Heart left ventricle (tissue), 13 donors: Measurements from ENCODE around the gene CEP350.

Experiments
- POLR2A ChIP-seq, 2 donors: fragments of 450-650 bp; IDR thresholded peaks; one replicate each; pipeline ENCODE4 v1.6.1; 2017; ENCODE audit warnings: antibody characterized with exemption in 2 of 2, mild to moderate bottlenecking in 2 of 2, moderate library complexity in 2 of 2
- TF ChIP-seq, protein P1 (sequence below), 12 donors: fragments of 200-600 bp; sonication (generic) in 4 of 12; IDR thresholded peaks; one replicate each; pipeline versions ENCODE4 v1.5.0 to v1.8.0; 2018 to 2022; ENCODE audit warnings: antibody characterized with exemption in 12 of 12, mild to moderate bottlenecking in 5 of 12
- donor health status: ischemic (EF 13 %, LVEDD 7.1; RV severe dilation, severe dysfunction).
- donor health status: DM: no; HTN: yes; CAD: no.
- donor health status: DM: no; HTN: no; CAD: no.
- donor health status: ischemic (EF 25% LVEDD 6.9; RV normal size, moderate dysfunction).
- donor health status: ischemic (EF 25% LVEDD 5.7; RV mildly dilated, moderate dysfunction).
- donor health status: ischemic (EF 35%, LVEDD 5.7; RV mildly dilated, moderate dysfunction).
- donor health status: nonischemic (EF 11% LVEDD 7.7; RV severe dilation, severe dysfunction).
- donor health status: DM: yes; HTN: yes; CAD: no.
- donor health status: PGD.
- donor health status: ischemic (EF 29% LVEDD 5.4; RV normal size, mild dysfunction).
- donor health status: nonischemic (EF 23%, LVEDD 6.1; RV moderate dilation, normal function).

DNA sequence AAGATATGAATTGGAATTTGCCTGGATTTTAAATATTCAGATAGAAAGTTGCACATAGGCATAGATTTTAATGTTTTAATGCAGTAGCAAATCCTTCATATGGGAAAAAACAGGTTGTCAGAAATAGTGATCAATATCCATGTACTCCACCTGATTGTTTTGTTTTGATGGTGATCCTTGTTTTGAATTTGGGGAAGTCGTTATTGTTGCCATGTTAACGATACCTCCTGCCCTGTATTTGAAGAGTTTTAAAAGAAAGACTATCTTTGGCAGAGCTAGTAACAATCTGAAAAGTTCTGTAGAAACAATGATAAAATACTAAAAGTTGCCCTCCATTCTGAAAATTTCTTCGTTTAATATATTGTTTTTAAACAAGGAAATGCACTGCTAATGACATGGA is 1.1 kb downstream of the CEP350 start:
- TF ChIP-seq, protein P1, sequence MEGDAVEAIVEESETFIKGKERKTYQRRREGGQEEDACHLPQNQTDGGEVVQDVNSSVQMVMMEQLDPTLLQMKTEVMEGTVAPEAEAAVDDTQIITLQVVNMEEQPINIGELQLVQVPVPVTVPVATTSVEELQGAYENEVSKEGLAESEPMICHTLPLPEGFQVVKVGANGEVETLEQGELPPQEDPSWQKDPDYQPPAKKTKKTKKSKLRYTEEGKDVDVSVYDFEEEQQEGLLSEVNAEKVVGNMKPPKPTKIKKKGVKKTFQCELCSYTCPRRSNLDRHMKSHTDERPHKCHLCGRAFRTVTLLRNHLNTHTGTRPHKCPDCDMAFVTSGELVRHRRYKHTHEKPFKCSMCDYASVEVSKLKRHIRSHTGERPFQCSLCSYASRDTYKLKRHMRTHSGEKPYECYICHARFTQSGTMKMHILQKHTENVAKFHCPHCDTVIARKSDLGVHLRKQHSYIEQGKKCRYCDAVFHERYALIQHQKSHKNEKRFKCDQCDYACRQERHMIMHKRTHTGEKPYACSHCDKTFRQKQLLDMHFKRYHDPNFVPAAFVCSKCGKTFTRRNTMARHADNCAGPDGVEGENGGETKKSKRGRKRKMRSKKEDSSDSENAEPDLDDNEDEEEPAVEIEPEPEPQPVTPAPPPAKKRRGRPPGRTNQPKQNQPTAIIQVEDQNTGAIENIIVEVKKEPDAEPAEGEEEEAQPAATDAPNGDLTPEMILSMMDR (IDR thresholded peaks at IDR 0.05) = no peak
- no peak for TF ChIP-seq POLR2A (IDR thresholded peaks at IDR 0.05)
